Left ventricle myocardium inferior (tissue), 1 donor: Measurements from ENCODE around the gene DVL1. TPM values are rescaled to one million over a fixed set of nuclear protein-coding genes. Genes with fewer than 3 reads are reported as not detected.

Source experiments
- DNase-seq: peaks from one replicate; pipeline ENCODE4 v3.0.0-alpha.2; 2020
- H3K27ac ChIP-seq: fragments of 200-600 bp; replicated peaks from 2 replicates; pipeline ENCODE4 v1.8.0; 2021
- H3K27me3 ChIP-seq: fragments of 200-600 bp; 2 replicates; pipeline ENCODE4 v1.8.0; 2021; ENCODE audit warnings: low read depth
- H3K36me3 ChIP-seq: fragments of 200-600 bp; 2 replicates; pipeline ENCODE4 v1.8.0; 2021
- H3K4me1 ChIP-seq: fragments of 200-600 bp; 2 replicates; pipeline ENCODE4 v1.8.0; 2021
- H3K4me3 ChIP-seq: fragments of 200-600 bp; 2 replicates; pipeline ENCODE4 v1.8.0; 2021; ENCODE audit warnings: mild to moderate bottlenecking, moderate library complexity
- H3K9me3 ChIP-seq: fragments of 200-600 bp; replicated peaks from 2 replicates; pipeline ENCODE4 v1.8.0; 2021
- intact Hi-C: fragments of 100-400 bp; cut with micrococcal nuclease; formaldehyde crosslinking; loops from one replicate; pipeline ENCODE4 v1.11.0; 2022
- total RNA-seq: library from RNA; stranded (reverse); fragmentation: NEBNext Ultra II Directional; extraction: Animal tissue kit (Norgen Biotek cat#: 25700); gene quantifications from one replicate; pipeline ENCODE4 v1.2.1, GENCODE V29; 2021
- TF ChIP-seq, protein P1 (sequence below): fragments of 200-600 bp; IDR thresholded peaks from 2 replicates; pipeline ENCODE4 v1.8.0; 2021; ENCODE audit warnings: antibody characterized with exemption, mild to moderate bottlenecking, borderline replicate concordance
- donor health status: DM: no; HTN: yes; CAD: no; lungs with severe emphysema.

Gene DVL1
- total RNA-seq, 1 donor from 2014 or later = 93.0 TPM

DNA sequence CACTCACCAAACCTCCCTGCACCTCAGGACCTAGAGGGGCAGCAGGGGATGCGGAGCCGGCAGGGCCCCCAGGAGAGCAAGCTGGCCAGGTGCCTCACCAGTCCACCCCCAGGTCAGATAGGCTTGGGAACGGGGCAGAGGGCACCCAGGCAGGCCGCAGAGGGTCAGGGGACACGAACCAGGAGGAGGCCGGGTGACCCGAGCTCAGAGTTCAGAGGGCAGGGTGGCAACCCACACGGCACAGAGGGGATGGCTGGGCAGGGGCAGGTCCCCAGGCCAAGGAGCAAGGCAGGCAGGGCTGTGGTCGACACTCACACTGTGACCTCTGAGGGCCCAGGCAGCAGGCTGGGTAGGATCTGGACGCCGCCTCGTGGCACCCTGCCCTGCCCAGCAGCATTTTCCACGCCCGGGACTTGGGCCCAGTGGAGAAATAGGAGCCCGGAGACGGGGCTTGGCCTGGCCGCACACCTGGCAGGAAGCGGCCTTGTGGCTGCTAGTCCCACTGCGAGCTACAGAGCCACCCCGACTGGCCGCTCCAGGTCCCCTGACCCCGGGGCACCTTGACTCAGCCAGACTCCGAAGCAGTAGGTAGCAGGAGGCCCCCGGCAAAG lies 5.3 kb downstream of the DVL1 start:
- peak overlapping the region; percentile 4 for H3K27ac ChIP-seq
- peaks cover 27% of the 10 kb centered on the region for H3K36me3 ChIP-seq
- H3K9me3 ChIP-seq = no peaks in the 10 kb centered on the region
- TF ChIP-seq, protein P1, sequence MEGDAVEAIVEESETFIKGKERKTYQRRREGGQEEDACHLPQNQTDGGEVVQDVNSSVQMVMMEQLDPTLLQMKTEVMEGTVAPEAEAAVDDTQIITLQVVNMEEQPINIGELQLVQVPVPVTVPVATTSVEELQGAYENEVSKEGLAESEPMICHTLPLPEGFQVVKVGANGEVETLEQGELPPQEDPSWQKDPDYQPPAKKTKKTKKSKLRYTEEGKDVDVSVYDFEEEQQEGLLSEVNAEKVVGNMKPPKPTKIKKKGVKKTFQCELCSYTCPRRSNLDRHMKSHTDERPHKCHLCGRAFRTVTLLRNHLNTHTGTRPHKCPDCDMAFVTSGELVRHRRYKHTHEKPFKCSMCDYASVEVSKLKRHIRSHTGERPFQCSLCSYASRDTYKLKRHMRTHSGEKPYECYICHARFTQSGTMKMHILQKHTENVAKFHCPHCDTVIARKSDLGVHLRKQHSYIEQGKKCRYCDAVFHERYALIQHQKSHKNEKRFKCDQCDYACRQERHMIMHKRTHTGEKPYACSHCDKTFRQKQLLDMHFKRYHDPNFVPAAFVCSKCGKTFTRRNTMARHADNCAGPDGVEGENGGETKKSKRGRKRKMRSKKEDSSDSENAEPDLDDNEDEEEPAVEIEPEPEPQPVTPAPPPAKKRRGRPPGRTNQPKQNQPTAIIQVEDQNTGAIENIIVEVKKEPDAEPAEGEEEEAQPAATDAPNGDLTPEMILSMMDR = no peak
- no peak for DNase-seq
- peaks cover 51% of the 10 kb centered on the region for H3K4me1 ChIP-seq
- no peaks in the 10 kb centered on the region for H3K27me3 ChIP-seq
- intact Hi-C loops = no loop called here
- no peak overlapping the region for H3K4me3 ChIP-seq

DNA sequence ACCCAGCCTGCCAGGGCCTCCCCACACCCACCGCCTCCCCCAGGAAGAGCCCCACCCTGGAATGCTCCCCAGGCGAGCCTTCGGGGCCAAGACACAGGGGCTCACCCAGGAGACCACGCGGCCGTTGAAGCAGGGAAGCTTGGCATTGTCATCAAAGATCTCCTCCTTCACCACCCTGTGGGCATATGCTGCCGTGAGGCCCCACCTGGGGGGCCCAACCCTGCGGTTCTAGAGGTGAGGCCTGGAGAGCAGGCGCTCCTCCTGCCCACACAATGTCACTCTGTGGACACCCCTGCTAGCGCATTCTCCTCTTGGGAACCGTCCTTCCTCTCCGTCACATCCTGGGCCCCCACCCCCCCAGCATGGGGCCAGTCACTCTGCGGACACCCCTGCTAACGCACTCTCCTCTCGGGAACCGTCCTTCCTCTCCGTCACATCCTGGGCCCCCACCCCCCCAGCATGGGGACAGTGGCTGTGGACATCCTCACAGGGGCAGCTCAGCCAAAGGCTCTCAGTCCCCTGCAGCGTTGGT lies 6.6 kb downstream of the DVL1 start:
- Histone ChIP-seq H3K9me3 (no peaks in the 10 kb centered on the region), H3K4me1 (peaks cover 42% of the 10 kb centered on the region)
- intact Hi-C loops = no loop called here

DNA sequence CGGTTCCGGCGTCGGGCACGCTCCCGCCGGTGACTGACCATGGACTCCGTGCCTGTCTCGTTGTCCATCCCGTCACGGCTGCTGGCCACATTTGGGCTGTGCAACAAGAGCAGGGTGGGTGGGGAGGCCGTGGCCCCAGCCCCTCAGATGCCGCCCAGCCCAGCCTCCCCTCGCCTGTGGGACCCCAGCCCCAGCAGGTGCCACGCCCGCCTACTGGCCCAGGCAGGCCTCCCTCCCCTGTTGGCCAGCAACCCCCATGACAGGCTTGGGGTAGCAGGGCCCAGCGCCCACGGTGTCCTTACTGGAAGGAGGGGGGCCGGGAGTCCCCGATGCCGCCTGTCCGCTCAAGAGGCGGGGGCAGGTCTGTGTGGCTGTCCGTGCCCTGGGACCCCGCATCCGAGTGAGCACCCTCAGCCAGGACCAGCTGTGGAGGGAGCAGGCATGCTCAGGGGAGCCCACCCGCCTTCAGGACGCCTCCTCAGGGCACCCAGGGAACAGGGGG lies 7.1 kb downstream of the DVL1 start:
- Histone ChIP-seq H3K27ac (no peak overlapping the region), H3K27me3 (no peaks in the 10 kb centered on the region), H3K4me3 (no peak overlapping the region), H3K9me3 (no peaks in the 10 kb centered on the region), H3K4me1 (peaks cover 37% of the 10 kb centered on the region), H3K36me3 (peaks cover 44% of the 10 kb centered on the region)
- no peak for DNase-seq
- TF ChIP-seq, protein P1 = no peak
- intact Hi-C loops = no loop called here

More for the DNA sequence above, 6.6 kb downstream of the DVL1 start:
- no peak overlapping the region for H3K4me3 ChIP-seq
- DNase-seq = no peak
- no peaks in the 10 kb centered on the region for H3K27me3 ChIP-seq
- H3K36me3 ChIP-seq = peaks cover 40% of the 10 kb centered on the region
- no peak overlapping the region for H3K27ac ChIP-seq
- TF ChIP-seq, protein P1 = no peak

DNA sequence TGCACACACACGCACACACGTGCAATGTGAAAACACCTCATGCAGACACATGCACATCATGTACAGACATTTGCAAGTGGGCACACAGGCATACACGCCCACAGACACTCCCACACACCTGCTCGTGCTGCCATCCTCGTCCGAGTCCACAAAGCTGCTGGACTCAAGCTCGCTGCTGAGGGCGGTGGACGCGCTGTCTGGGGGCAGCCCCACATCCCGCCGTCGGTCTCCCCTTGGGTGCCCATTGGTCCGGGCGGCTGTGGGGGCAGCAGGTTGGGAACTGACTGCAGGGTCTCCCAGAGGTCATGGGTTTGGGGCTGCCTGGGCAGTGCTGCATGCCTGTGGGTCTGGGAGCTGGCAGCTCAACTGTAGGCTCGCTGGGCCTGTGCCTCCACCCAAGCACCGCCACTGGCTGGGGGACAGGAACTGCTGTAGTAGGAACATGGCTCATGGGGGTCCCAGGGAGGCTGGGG lies 7.6 kb downstream of the DVL1 start:
- no peaks in the 10 kb centered on the region for H3K9me3 ChIP-seq
- H3K4me1 ChIP-seq = peaks cover 32% of the 10 kb centered on the region
- intact Hi-C loops = no loop called here
- TF ChIP-seq, protein P1 = no peak
- no peak for DNase-seq
- H3K36me3 ChIP-seq = peaks cover 48% of the 10 kb centered on the region
- no peak overlapping the region for H3K4me3 ChIP-seq
- no peaks in the 10 kb centered on the region for H3K27me3 ChIP-seq
- no peak overlapping the region for H3K27ac ChIP-seq

DNA sequence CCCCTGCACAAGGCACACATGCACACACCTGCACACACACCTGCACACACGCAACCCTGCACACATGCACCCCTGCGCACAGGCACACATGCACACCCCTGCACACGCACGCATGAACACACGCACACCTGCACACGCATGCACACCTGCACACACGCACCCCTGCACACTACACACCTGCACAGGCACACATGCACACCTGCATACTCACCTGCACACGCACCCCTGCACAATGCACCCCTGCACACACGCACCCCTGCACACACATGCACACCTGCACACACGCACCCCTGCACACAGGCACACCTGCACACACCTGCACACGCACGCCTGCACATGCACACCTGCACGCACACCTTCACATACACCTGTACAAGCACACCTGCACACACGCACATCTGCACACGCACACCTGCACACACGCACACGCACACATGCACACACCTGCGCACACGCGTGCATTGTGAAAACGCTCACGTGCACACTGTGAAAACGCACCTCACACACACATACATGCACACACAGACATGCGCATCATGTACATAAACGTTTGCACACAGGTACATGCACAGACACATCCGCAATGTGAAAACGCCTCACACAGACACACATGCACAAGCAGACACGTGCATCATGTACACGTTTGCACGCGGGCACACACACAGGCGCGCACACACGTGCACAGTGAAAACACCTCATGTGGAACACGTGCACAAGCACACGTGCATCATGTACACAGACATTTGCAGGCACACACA lies 8.2 kb downstream of the DVL1 start:
- intact Hi-C loops = no loop called here
- H3K9me3 ChIP-seq = no peaks in the 10 kb centered on the region
- TF ChIP-seq, protein P1 = no peak
- no peak overlapping the region for H3K27ac ChIP-seq
- H3K4me3 ChIP-seq = no peak overlapping the region
- peaks cover 54% of the 10 kb centered on the region for H3K36me3 ChIP-seq
- no peak for DNase-seq
- H3K27me3 ChIP-seq = no peaks in the 10 kb centered on the region
- peaks cover 26% of the 10 kb centered on the region for H3K4me1 ChIP-seq
